HG02623 (cell line): Measurements from ENCODE around the gene ALDH1B1.

Experiments
- ATAC-seq: cut with Tn5 transposase; IDR thresholded peaks from one replicate; pipeline ENCODE4 v1.9.1; 2021; ENCODE audit warnings: moderate library complexity; ENCODE audit not compliant: unreplicated experiment

Gene ALDH1B1

GRCh38 chr9:38413283-38413682 is 20.8 kb downstream of the ALDH1B1 start:
- ATAC-seq: no peak

- no peak for ATAC-seq
Observed at GRCh38 chr9:38414040-38414723, 21.7 kb downstream of the ALDH1B1 start.

- ATAC-seq: no peak
Observed at GRCh38 chr9:38415856-38416255, 23.4 kb downstream of the ALDH1B1 start.

GRCh38 chr9:38416461-38416860 is 24.0 kb downstream of the ALDH1B1 start:
- ATAC-seq: no peak

- no peak for ATAC-seq
Observed at GRCh38 chr9:38417003-38417945, 24.8 kb downstream of the ALDH1B1 start.

GRCh38 chr9:38418366-38418765 is 25.9 kb downstream of the ALDH1B1 start:
- no peak for ATAC-seq

- no peak for ATAC-seq
Observed at GRCh38 chr9:38419181-38419580, 26.7 kb downstream of the ALDH1B1 start.

GRCh38 chr9:38421498-38422211 is 29.2 kb downstream of the ALDH1B1 start:
- no peak for ATAC-seq

GRCh38 chr9:38422555-38423260 is 30.2 kb downstream of the ALDH1B1 start:
- no peak for ATAC-seq

- ATAC-seq: no peak
Observed at GRCh38 chr9:38423273-38423972, 30.9 kb downstream of the ALDH1B1 start.

- no peak for ATAC-seq
Observed at GRCh38 chr9:38423973-38424843, 31.7 kb downstream of the ALDH1B1 start, which contains the start of gene IGFBPL1. TSS of gene IGFBPL1 (minus strand) at chr9:38424454. CDS start at chr9:38424424, 30 bp downstream.

GRCh38 chr9:38424918-38425317 is 32.4 kb downstream of the ALDH1B1 start:
- ATAC-seq: no peak

GRCh38 chr9:38428062-38428461 is 35.6 kb downstream of the ALDH1B1 start:
- ATAC-seq: no peak

GRCh38 chr9:38431116-38431515 is 38.6 kb downstream of the ALDH1B1 start:
- ATAC-seq: no peak

GRCh38 chr9:38432922-38433510 is 40.5 kb downstream of the ALDH1B1 start:
- no peak for ATAC-seq

- no peak for ATAC-seq
Observed at GRCh38 chr9:38434365-38434764, 41.9 kb downstream of the ALDH1B1 start.

GRCh38 chr9:38434853-38435252 is 42.4 kb downstream of the ALDH1B1 start:
- no peak for ATAC-seq

GRCh38 chr9:38435521-38435920 is 43.0 kb downstream of the ALDH1B1 start:
- no peak for ATAC-seq

GRCh38 chr9:38436708-38437107 is 44.2 kb downstream of the ALDH1B1 start:
- ATAC-seq: no peak
